ENCODE results near the gene MRGPRF. TPM values are rescaled to one million over a fixed set of nuclear protein-coding genes. Genes with fewer than 3 reads are reported as not detected.

MRGPRF gene
- polyA plus RNA-seq, 1 of the 3 experiments (the other 2 are of a cell fraction): 0.18 TPM

DNA sequence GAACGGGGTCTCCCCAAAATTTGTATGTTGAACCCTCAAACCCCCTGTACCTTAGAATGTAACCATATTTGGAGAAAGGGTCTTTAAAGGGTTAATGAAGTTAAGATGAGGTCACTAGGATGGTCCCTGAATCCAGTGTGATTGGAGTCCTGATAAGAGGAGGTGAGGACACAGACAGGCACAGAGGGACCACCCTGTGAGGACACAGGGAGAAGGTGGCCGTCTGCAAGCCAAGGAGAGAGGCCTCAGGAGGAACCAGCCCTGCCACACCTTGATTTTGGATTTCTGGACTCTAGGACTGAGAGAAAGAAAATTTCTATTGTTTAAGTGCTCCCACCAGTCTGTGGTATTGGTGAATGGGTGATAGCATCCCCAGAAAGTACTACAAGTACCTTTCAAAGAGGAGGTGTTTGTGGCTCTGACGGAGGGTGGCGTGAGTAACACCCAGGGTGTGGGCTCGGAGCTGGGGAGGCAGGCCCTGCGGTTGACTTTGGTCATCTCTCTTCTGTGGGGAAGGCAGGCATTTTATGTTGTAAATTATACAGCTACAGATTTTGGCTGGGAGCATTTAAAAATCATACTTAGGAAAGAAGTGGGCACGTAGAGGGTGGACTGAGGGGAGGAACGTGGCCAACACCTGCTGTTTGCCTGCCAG, 13.8 kb downstream of the MRGPRF start:
- H3K4me1 ChIP-seq (ENCODE audit: control insufficient read depth in 1 of 2, insufficient read depth in 2 of 2, low read depth in 1 of 2, low read length in 1 of 2): peaks cover 14 to 40% of the 10 kb centered on the region in 2 experiments
- H3F3A ChIP-seq (replicated peaks; ENCODE audit: insufficient read depth): no peaks in the 10 kb centered on the region
- POLR2A ChIA-PET: interaction anchor here (1.2 kb wide), 1 partner anchor 12 kb away, joined by 3 read pairs; no protein-coding TSS in a partner anchor
- no peaks in the 10 kb centered on the region for H3K27me3 ChIP-seq (ENCODE audit: insufficient read depth)
- no peak overlapping the region for H2AFZ ChIP-seq (ENCODE audit: low read depth)
- H3K4me3 ChIP-seq (ENCODE audit: low read depth in 2 of 2, low read length in 1 of 2): no peak overlapping the region
- no peaks in the 10 kb centered on the region for H3K9me3 ChIP-seq
- peak overlapping the region in 1 of 2 experiments; percentile 89; a peak in 2 of 4 replicates for H3K27ac ChIP-seq (ENCODE audit: low read depth in 2 of 2, low read length in 1 of 2)
- DNase-seq: no peak
- WGBS (ENCODE audit: low lambda C conversion rate): 96% methylated on average over 8 of the region's 8 CpGs
- no peaks in the 10 kb centered on the region for H3K9me2 ChIP-seq
- H3K79me2 ChIP-seq (ENCODE audit: insufficient read depth): no peaks in the 10 kb centered on the region
- CTCF ChIA-PET: interaction anchor here (0.6 to 3.9 kb wide), 8 partner anchors 7 to 159 kb away, joined by 3 to 26 read pairs (median 3); partner anchors contain the start of gene MRGPRF
- peak; percentile 25; the same call in 1 of the 2 replicates for TF ChIP-seq GATA2 (CRISPR knock-in tag; IDR thresholded peaks at IDR 0.05)
- TF ChIP-seq, protein P1, sequence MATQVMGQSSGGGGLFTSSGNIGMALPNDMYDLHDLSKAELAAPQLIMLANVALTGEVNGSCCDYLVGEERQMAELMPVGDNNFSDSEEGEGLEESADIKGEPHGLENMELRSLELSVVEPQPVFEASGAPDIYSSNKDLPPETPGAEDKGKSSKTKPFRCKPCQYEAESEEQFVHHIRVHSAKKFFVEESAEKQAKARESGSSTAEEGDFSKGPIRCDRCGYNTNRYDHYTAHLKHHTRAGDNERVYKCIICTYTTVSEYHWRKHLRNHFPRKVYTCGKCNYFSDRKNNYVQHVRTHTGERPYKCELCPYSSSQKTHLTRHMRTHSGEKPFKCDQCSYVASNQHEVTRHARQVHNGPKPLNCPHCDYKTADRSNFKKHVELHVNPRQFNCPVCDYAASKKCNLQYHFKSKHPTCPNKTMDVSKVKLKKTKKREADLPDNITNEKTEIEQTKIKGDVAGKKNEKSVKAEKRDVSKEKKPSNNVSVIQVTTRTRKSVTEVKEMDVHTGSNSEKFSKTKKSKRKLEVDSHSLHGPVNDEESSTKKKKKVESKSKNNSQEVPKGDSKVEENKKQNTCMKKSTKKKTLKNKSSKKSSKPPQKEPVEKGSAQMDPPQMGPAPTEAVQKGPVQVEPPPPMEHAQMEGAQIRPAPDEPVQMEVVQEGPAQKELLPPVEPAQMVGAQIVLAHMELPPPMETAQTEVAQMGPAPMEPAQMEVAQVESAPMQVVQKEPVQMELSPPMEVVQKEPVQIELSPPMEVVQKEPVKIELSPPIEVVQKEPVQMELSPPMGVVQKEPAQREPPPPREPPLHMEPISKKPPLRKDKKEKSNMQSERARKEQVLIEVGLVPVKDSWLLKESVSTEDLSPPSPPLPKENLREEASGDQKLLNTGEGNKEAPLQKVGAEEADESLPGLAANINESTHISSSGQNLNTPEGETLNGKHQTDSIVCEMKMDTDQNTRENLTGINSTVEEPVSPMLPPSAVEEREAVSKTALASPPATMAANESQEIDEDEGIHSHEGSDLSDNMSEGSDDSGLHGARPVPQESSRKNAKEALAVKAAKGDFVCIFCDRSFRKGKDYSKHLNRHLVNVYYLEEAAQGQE (IDR thresholded peaks at IDR 0.05; ENCODE audit: low read depth, low read length): no peak
- no peak for TF ChIP-seq CHD2 (IDR thresholded peaks at IDR 0.05; ENCODE audit: low read length, partially characterized antibody)
- H3K36me3 ChIP-seq (replicated peaks in 1 of 2; ENCODE audit: control insufficient read depth in 1 of 2, insufficient read depth in 2 of 2, low read length in 1 of 2): no peaks in the 10 kb centered on the region
- H4K20me1 ChIP-seq (ENCODE audit: insufficient read depth): no peaks in the 10 kb centered on the region
- no peak overlapping the region for H3K4me2 ChIP-seq
- no peak overlapping the region for H3K9ac ChIP-seq

DNA sequence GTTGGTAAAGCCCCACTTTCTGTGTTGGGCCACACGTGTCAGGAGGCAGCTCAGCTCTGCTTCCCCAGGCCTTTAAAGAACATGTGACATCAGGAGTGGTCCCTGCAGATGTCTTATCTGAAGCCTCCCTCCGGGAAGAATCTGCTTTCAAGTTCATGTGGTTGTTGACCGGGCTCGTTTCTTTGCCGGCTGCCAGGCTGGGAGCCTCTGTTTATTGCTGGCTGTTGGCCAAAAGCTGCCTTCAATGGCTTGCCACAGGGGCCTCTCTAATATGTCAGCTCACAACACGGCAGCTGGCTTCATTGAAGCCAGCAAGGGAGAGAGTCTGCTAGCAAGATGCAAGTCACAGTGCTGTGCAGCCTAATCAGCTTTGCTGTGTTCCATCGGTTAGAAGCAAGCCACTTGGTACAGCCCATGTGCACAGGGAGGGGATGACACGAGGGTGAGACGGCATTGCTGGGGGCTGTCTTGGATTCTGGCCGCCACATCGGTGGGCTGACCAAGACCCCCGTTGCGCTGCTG, 14.6 kb downstream of the MRGPRF start:
- ChIA-PET POLR2A (interaction anchor here (0.7 to 1.2 kb wide), 2 partner anchors 13 to 14 kb away, joined by 3 read pairs; no protein-coding TSS in a partner anchor), CTCF (interaction anchor here (0.6 to 1.2 kb wide), 2 partner anchors 90 to 159 kb away, joined by 3 read pairs; no protein-coding TSS in a partner anchor)
- 42% methylated on average over 12 of the region's 13 CpGs for WGBS (ENCODE audit: low lambda C conversion rate)
- Histone ChIP-seq H3K9me2 (no peaks in the 10 kb centered on the region), H3K27ac (ENCODE audit: low read depth in 2 of 2, low read length in 1 of 2) (peak overlapping the region in 1 of 2 experiments; percentile 89; a peak in 2 of 4 replicates), H3K4me1 (ENCODE audit: control insufficient read depth in 1 of 2, insufficient read depth in 2 of 2, low read depth in 1 of 2, low read length in 1 of 2) (peaks cover 14 to 40% of the 10 kb centered on the region in 2 experiments), H3F3A (replicated peaks; ENCODE audit: insufficient read depth) (no peaks in the 10 kb centered on the region), H3K4me2 (no peak overlapping the region), H3K27me3 (ENCODE audit: insufficient read depth) (no peaks in the 10 kb centered on the region), H3K4me3 (ENCODE audit: low read depth in 2 of 2, low read length in 1 of 2) (no peak overlapping the region), H4K20me1 (ENCODE audit: insufficient read depth) (no peaks in the 10 kb centered on the region), H2AFZ (ENCODE audit: low read depth) (0 out of 2 replicates have a peak overlapping the region, but pooled peaks have one; percentile 23), H3K36me3 (replicated peaks in 1 of 2; ENCODE audit: control insufficient read depth in 1 of 2, insufficient read depth in 2 of 2, low read length in 1 of 2) (no peaks in the 10 kb centered on the region), H3K9ac (no peak overlapping the region), H3K9me3 (no peaks in the 10 kb centered on the region), H3K79me2 (ENCODE audit: insufficient read depth) (no peaks in the 10 kb centered on the region)
- peak; percentile 89 for DNase-seq
- TF ChIP-seq FOXJ3 (CRISPR knock-in tag; IDR thresholded peaks at IDR 0.05): peak; percentile 95
- TF ChIP-seq MXI1 (IDR thresholded peaks at IDR 0.05; ENCODE audit: low read depth, low read length): peak; percentile 98
- TF ChIP-seq POLR2AphosphoS5 (IDR thresholded peaks at IDR 0.05; ENCODE audit: low read depth, low read length): no peak
- TF ChIP-seq, protein P2, sequence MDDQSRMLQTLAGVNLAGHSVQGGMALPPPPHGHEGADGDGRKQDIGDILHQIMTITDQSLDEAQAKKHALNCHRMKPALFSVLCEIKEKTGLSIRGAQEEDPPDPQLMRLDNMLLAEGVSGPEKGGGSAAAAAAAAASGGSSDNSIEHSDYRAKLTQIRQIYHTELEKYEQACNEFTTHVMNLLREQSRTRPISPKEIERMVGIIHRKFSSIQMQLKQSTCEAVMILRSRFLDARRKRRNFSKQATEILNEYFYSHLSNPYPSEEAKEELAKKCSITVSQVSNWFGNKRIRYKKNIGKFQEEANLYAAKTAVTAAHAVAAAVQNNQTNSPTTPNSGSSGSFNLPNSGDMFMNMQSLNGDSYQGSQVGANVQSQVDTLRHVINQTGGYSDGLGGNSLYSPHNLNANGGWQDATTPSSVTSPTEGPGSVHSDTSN (IDR thresholded peaks at IDR 0.05): no peak
- TF ChIP-seq TEAD4 (IDR thresholded peaks at IDR 0.05; ENCODE audit: borderline replicate concordance, insufficient read depth): no peak
- TF ChIP-seq RAD21 (IDR thresholded peaks at IDR 0.05; ENCODE audit: low read length): peak; percentile 45
- TF ChIP-seq, protein P3, sequence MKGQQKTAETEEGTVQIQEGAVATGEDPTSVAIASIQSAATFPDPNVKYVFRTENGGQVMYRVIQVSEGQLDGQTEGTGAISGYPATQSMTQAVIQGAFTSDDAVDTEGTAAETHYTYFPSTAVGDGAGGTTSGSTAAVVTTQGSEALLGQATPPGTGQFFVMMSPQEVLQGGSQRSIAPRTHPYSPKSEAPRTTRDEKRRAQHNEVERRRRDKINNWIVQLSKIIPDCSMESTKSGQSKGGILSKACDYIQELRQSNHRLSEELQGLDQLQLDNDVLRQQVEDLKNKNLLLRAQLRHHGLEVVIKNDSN (IDR thresholded peaks at IDR 0.05; ENCODE audit: borderline replicate concordance, low read depth): peak; percentile 29; the same call in 1 of the 2 replicates
- TF ChIP-seq NFIC (IDR thresholded peaks at IDR 0.05; ENCODE audit: borderline replicate concordance): peak; percentile 46; the same call in 1 of the 2 replicates
- TF ChIP-seq GABPA (IDR thresholded peaks at IDR 0.05; ENCODE audit: low read depth): no peak
- TF ChIP-seq, protein P4, sequence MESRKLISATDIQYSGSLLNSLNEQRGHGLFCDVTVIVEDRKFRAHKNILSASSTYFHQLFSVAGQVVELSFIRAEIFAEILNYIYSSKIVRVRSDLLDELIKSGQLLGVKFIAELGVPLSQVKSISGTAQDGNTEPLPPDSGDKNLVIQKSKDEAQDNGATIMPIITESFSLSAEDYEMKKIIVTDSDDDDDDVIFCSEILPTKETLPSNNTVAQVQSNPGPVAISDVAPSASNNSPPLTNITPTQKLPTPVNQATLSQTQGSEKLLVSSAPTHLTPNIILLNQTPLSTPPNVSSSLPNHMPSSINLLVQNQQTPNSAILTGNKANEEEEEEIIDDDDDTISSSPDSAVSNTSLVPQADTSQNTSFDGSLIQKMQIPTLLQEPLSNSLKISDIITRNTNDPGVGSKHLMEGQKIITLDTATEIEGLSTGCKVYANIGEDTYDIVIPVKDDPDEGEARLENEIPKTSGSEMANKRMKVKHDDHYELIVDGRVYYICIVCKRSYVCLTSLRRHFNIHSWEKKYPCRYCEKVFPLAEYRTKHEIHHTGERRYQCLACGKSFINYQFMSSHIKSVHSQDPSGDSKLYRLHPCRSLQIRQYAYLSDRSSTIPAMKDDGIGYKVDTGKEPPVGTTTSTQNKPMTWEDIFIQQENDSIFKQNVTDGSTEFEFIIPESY (IDR thresholded peaks at IDR 0.05; ENCODE audit: borderline replicate concordance, low read depth): no peak
- peak; percentile 45 for TF ChIP-seq CHD2 (IDR thresholded peaks at IDR 0.05; ENCODE audit: low read length, partially characterized antibody)
- TF ChIP-seq TAF1 (IDR thresholded peaks at IDR 0.05; ENCODE audit: borderline replicate concordance, low read depth, low read length): no peak
- TF ChIP-seq RFX5 (IDR thresholded peaks at IDR 0.05; ENCODE audit: low read length): no peak
- peak; percentile 76 for TF ChIP-seq RCOR1 (IDR thresholded peaks at IDR 0.05; ENCODE audit: low read length)
- TF ChIP-seq TCF12 (IDR thresholded peaks at IDR 0.05): no peak
- TF ChIP-seq EP300 (IDR thresholded peaks at IDR 0.05; ENCODE audit: borderline replicate concordance in 1 of 2, low read depth in 1 of 2, low read length in 1 of 2): peak in 1 of 2 experiments; percentile 60; a peak in 2 of 4 replicates
- peak; percentile 79 for TF ChIP-seq GATA2 (CRISPR knock-in tag; IDR thresholded peaks at IDR 0.05)

Measured in SK-N-SH (cell line).